H9 (cell line): ENCODE data around the gene ARL16. TPM values are rescaled to one million over a fixed set of nuclear protein-coding genes. Genes with fewer than 3 reads are reported as not detected.

ENCODE experiments used
- DNase-seq: peaks from one replicate; pipeline ENCODE4 v3.0.0-alpha.2; 2017
- H2AFZ ChIP-seq: one replicate; pipeline ENCODE4 v1.6.1; 2013; ENCODE audit warnings: mild to moderate bottlenecking, low read length, control low read depth, moderate library complexity
- H2AK5ac ChIP-seq: 2 replicates; pipeline ENCODE4 v1.6.1; 2013; ENCODE audit warnings: low read length, control low read depth, mixed read lengths; ENCODE audit not compliant: insufficient read length
- H2BK120ac ChIP-seq: one replicate; pipeline ENCODE4 v1.6.1; 2013; ENCODE audit warnings: low read depth, mild to moderate bottlenecking, low read length, control low read depth, inconsistent platforms; ENCODE audit not compliant: poor library complexity, severe bottlenecking
- H2BK12ac ChIP-seq: 2 replicates; pipeline ENCODE4 v1.6.1; 2013; ENCODE audit warnings: low read length, control low read depth, mixed read lengths, low read depth; ENCODE audit not compliant: insufficient read length
- H2BK15ac ChIP-seq: 2 replicates; pipeline ENCODE4 v1.6.1; 2013; ENCODE audit warnings: low read depth, low read length, control low read depth
- H2BK20ac ChIP-seq: one replicate; pipeline ENCODE4 v1.6.1; 2013; ENCODE audit warnings: low read depth, mild to moderate bottlenecking, low read length, control low read depth, inconsistent platforms; ENCODE audit not compliant: poor library complexity, severe bottlenecking
- H2BK5ac ChIP-seq: 2 replicates; pipeline ENCODE4 v1.6.1; 2013; ENCODE audit warnings: low read length, control low read depth, mixed read lengths; ENCODE audit not compliant: insufficient read length
- H3K14ac ChIP-seq: 2 replicates; pipeline ENCODE4 v1.6.1; 2013; ENCODE audit warnings: low read length, control low read depth; ENCODE audit not compliant: insufficient read depth
- H3K18ac ChIP-seq: 2 replicates; pipeline ENCODE4 v1.6.1; 2013; ENCODE audit warnings: low read depth, mild to moderate bottlenecking, mixed read lengths, low read length, control low read depth; ENCODE audit not compliant: insufficient read length
- H3K23ac ChIP-seq: 2 replicates; pipeline ENCODE4 v1.6.1; 2013; ENCODE audit warnings: low read length, control low read depth, mixed read lengths, low read depth; ENCODE audit not compliant: insufficient read length
- H3K23me2 ChIP-seq: 2 replicates; pipeline ENCODE4 v1.6.1; 2013; ENCODE audit warnings: low read depth, mild to moderate bottlenecking, mixed read lengths, low read length, control low read depth; ENCODE audit not compliant: insufficient read length, poor library complexity, severe bottlenecking
- H3K27ac ChIP-seq: 2 replicates; pipeline ENCODE4 v1.5.1; 2013; ENCODE audit warnings: low read length, control low read depth, mixed read lengths, low read depth; ENCODE audit not compliant: insufficient read length
- H3K27me3 ChIP-seq: 2 replicates; pipeline ENCODE4 v1.6.1; 2013; ENCODE audit warnings: low read length, control low read depth, inconsistent platforms; ENCODE audit not compliant: insufficient read depth
- H3K4ac ChIP-seq: 2 replicates; pipeline ENCODE4 v1.6.1; 2013; ENCODE audit warnings: low read depth, mild to moderate bottlenecking, control low read depth, inconsistent platforms, low read length, moderate library complexity
- H3K4me1 ChIP-seq: 2 replicates; pipeline ENCODE4 v1.6.1; 2013; ENCODE audit warnings: low read length, control low read depth, inconsistent platforms; ENCODE audit not compliant: insufficient read depth
- H3K4me2 ChIP-seq: 2 replicates; pipeline ENCODE4 v1.6.1; 2013; ENCODE audit warnings: low read length, control low read depth, mixed read lengths; ENCODE audit not compliant: insufficient read length, insufficient read depth
- H3K56ac ChIP-seq: 2 replicates; pipeline ENCODE4 v1.6.1; 2013; ENCODE audit warnings: low read depth, mild to moderate bottlenecking, mixed read lengths, low read length, control low read depth; ENCODE audit not compliant: insufficient read length
- H3K79me1 ChIP-seq: 2 replicates; pipeline ENCODE4 v1.6.1; 2013; ENCODE audit warnings: low read depth, mild to moderate bottlenecking, moderate library complexity, low read length, control low read depth, inconsistent platforms; ENCODE audit not compliant: insufficient read depth, poor library complexity, severe bottlenecking
- H3K79me2 ChIP-seq: 2 replicates; pipeline ENCODE4 v1.6.1; 2013; ENCODE audit warnings: low read length, control low read depth, inconsistent platforms; ENCODE audit not compliant: insufficient read depth
- H3K9ac ChIP-seq: 2 replicates; pipeline ENCODE4 v1.6.1; 2013; ENCODE audit warnings: low read length, control low read depth, mixed read lengths; ENCODE audit not compliant: insufficient read length; ENCODE audit errors: extremely low read depth
- H3K9me3 ChIP-seq: one replicate; pipeline ENCODE4 v1.6.1; 2013; ENCODE audit warnings: low read depth, low read length, inconsistent platforms; ENCODE audit not compliant: control insufficient read depth
- H3T11ph ChIP-seq: one replicate; pipeline ENCODE4 v1.6.1; 2013; ENCODE audit warnings: mild to moderate bottlenecking, low read length, control low read depth, inconsistent platforms
- H4K20me1 ChIP-seq: one replicate; pipeline ENCODE4 v1.6.1; 2013; ENCODE audit not compliant: control insufficient read depth, insufficient read length, insufficient read depth
- H4K5ac ChIP-seq: 2 replicates; pipeline ENCODE4 v1.6.1; 2013; ENCODE audit warnings: low read depth, mild to moderate bottlenecking, mixed read lengths, low read length, control low read depth; ENCODE audit not compliant: insufficient read length
- H4K8ac ChIP-seq: replicated peaks from 2 replicates; pipeline ENCODE4 v1.6.1; 2013; ENCODE audit warnings: low read length, control low read depth, mixed read lengths, low read depth; ENCODE audit not compliant: insufficient read length
- H4K91ac ChIP-seq: 2 replicates; pipeline ENCODE4 v1.6.1; 2013; ENCODE audit warnings: low read depth, mild to moderate bottlenecking, moderate library complexity, mixed read lengths, low read length, control low read depth; ENCODE audit not compliant: insufficient read length
- H3K27ac Mint-ChIP-seq, 3 experiments: 2 replicates in 2 of 3; 3 replicates in 1 of 3; pipeline ENCODE4 v1.8.0; 2020 to 2021; ENCODE audit warnings: mixed read lengths in 3 of 3, mild to moderate bottlenecking in 1 of 3, moderate library complexity in 1 of 3
- H3K27me3 Mint-ChIP-seq: 2 replicates; pipeline ENCODE4 v1.8.0; 2021; ENCODE audit warnings: low read depth, mild to moderate bottlenecking, moderate library complexity, mixed read lengths
- H3K36me3 Mint-ChIP-seq, 3 experiments: 2 replicates in 2 of 3; 3 replicates in 1 of 3; pipeline ENCODE4 v1.8.0; 2020 to 2021; ENCODE audit warnings: low read depth in 3 of 3, mixed read lengths in 3 of 3; ENCODE audit not compliant: insufficient read depth in 1 of 3
- H3K4me1 Mint-ChIP-seq, 2 experiments: 2 replicates each; pipeline ENCODE4 v1.8.0; 2020; ENCODE audit warnings: mixed read lengths in 2 of 2
- H3K4me3 Mint-ChIP-seq, 2 experiments: 2 replicates in 1 of 2; 3 replicates in 1 of 2; pipeline ENCODE4 v1.8.0; 2020 to 2021; ENCODE audit warnings: mild to moderate bottlenecking in 2 of 2, mixed read lengths in 2 of 2, moderate library complexity in 1 of 2
- H3K9me3 Mint-ChIP-seq, 2 experiments: 2 replicates in 1 of 2; 3 replicates in 1 of 2; pipeline ENCODE4 v1.8.0; 2020; ENCODE audit warnings: mild to moderate bottlenecking in 2 of 2, mixed read lengths in 2 of 2, moderate library complexity in 1 of 2
- WGBS: extraction: QIAGEN DNeasy Blood & Tissue Kit; methylation state at CpG from one replicate; pipeline ENCODE4 v1.1.7; 2013; ENCODE audit warnings: missing lambda C conversion rate, low lambda C conversion rate, mixed read lengths; ENCODE audit not compliant: insufficient read length; ENCODE audit errors: extremely low coverage; 5-methylcytosine and 5-hydroxymethylcytosine counted together
- total RNA-seq: library from RNA; stranded (reverse); gene quantifications from 2 replicates; pipeline ENCODE4 v1.2.1, GENCODE V29; 2021
- TF ChIP-seq, protein P1 (sequence below): fragments of 200-600 bp; sonication (generic); conservative IDR thresholded peaks from 3 replicates; pipeline ENCODE4 v1.8.0; 2021; ENCODE audit warnings: antibody characterized with exemption, mild to moderate bottlenecking

Gene ARL16
- total RNA-seq, 1 experiment from 2014 or later = 58.6 TPM

GRCh38 chr17:81683208-81683583, 401 bp downstream of the ARL16 start:
- Mint-ChIP-seq H3K36me3 (peaks cover 13 to 40% (median 32%) of the 10 kb centered on the region in 3 experiments), H3K27ac (peak overlapping the region in 2 of 3 experiments; percentile 30 to 74; a peak in 4 of 7 replicates), H3K4me3 (peak overlapping the region; percentile 86 to 89), H3K4me1 (peaks cover 14 to 20% of the 10 kb centered on the region in 2 experiments), H3K9me3 (no peaks in the 10 kb centered on the region), H3K27me3 (no peaks in the 10 kb centered on the region)
- no peak overlapping the region for H2BK5ac ChIP-seq
- H4K5ac ChIP-seq = no peak overlapping the region
- H2BK20ac ChIP-seq = no peak overlapping the region
- WGBS = no CpG with 5 or more reads among the region's 37 CpGs
- no peak overlapping the region for H3T11ph ChIP-seq
- H3K27me3 ChIP-seq = no peaks in the 10 kb centered on the region
- no peak overlapping the region for H2BK12ac ChIP-seq
- no peak overlapping the region for H2BK15ac ChIP-seq
- no peak overlapping the region for H3K27ac ChIP-seq
- H2AK5ac ChIP-seq = no peak overlapping the region
- H2AFZ ChIP-seq = no peak overlapping the region
- peaks cover 8% of the 10 kb centered on the region for H3K79me1 ChIP-seq
- H4K91ac ChIP-seq = no peak overlapping the region
- H3K23me2 ChIP-seq = peaks cover 10% of the 10 kb centered on the region
- no peaks in the 10 kb centered on the region for H3K4me1 ChIP-seq
- H3K4ac ChIP-seq = no peak overlapping the region
- H4K20me1 ChIP-seq = no peaks in the 10 kb centered on the region
- no peak overlapping the region for H2BK120ac ChIP-seq
- no peak for DNase-seq
- H3K56ac ChIP-seq = no peak overlapping the region
- peak overlapping the region; percentile 91 for H3K4me2 ChIP-seq
- H3K9ac ChIP-seq = peak overlapping the region; percentile 71
- peaks cover 9% of the 10 kb centered on the region; the same call in 1 of the 2 replicates for H3K79me2 ChIP-seq
- H3K14ac ChIP-seq = peak overlapping the region; percentile 60; the same call in 1 of the 2 replicates
- no peak overlapping the region for H3K23ac ChIP-seq
- no peaks in the 10 kb centered on the region for H3K9me3 ChIP-seq
- no peak overlapping the region for H3K18ac ChIP-seq
- H4K8ac ChIP-seq = no peak overlapping the region
- TF ChIP-seq, protein P1, sequence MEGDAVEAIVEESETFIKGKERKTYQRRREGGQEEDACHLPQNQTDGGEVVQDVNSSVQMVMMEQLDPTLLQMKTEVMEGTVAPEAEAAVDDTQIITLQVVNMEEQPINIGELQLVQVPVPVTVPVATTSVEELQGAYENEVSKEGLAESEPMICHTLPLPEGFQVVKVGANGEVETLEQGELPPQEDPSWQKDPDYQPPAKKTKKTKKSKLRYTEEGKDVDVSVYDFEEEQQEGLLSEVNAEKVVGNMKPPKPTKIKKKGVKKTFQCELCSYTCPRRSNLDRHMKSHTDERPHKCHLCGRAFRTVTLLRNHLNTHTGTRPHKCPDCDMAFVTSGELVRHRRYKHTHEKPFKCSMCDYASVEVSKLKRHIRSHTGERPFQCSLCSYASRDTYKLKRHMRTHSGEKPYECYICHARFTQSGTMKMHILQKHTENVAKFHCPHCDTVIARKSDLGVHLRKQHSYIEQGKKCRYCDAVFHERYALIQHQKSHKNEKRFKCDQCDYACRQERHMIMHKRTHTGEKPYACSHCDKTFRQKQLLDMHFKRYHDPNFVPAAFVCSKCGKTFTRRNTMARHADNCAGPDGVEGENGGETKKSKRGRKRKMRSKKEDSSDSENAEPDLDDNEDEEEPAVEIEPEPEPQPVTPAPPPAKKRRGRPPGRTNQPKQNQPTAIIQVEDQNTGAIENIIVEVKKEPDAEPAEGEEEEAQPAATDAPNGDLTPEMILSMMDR = no peak
